Neural cell (in vitro differentiated cells): ENCODE data around the gene HIBADH.

Source experiments
- CTCF ChIP-seq: fragments of 450-650 bp; IDR thresholded peaks from 2 replicates; pipeline ENCODE4 v1.5.1; 2014; ENCODE audit warnings: antibody characterized with exemption, mild to moderate bottlenecking, moderate library complexity; ENCODE audit not compliant: poor library complexity, severe bottlenecking
- EP300 ChIP-seq: fragments of 450-650 bp; conservative IDR thresholded peaks from 2 replicates; pipeline ENCODE4 v1.6.1; 2014; ENCODE audit warnings: antibody characterized with exemption, mild to moderate bottlenecking, moderate library complexity; ENCODE audit not compliant: poor library complexity, severe bottlenecking
- EZH2 ChIP-seq: fragments of 200-600, 300-800 bp; shearing (Covaris generic), sonication (generic); IDR thresholded peaks from 2 replicates; pipeline ENCODE4 v1.6.1; 2014; ENCODE audit warnings: antibody characterized with exemption, low read length, borderline replicate concordance, mild to moderate bottlenecking; ENCODE audit not compliant: insufficient read depth, poor library complexity, severe bottlenecking
- MXI1 ChIP-seq: fragments of 450-650 bp; conservative IDR thresholded peaks from 2 replicates; pipeline ENCODE4 v1.6.1; 2014; ENCODE audit warnings: antibody characterized with exemption, mild to moderate bottlenecking; ENCODE audit not compliant: poor library complexity, severe bottlenecking
- POLR2AphosphoS5 ChIP-seq: IDR thresholded peaks from 2 replicates; pipeline ENCODE4 v1.6.1; 2012
- RAD21 ChIP-seq: fragments of 450-650 bp; conservative IDR thresholded peaks from 2 replicates; pipeline ENCODE4 v1.6.1; 2014; ENCODE audit warnings: antibody characterized with exemption, mild to moderate bottlenecking, moderate library complexity
- REST ChIP-seq: IDR thresholded peaks from 2 replicates; pipeline ENCODE4 v1.6.1; 2012; ENCODE audit warnings: borderline replicate concordance
- SMC3 ChIP-seq: fragments of 450-650 bp; conservative IDR thresholded peaks from 2 replicates; pipeline ENCODE4 v1.6.1; 2014; ENCODE audit warnings: antibody characterized with exemption, mild to moderate bottlenecking, moderate library complexity; ENCODE audit not compliant: poor library complexity
- TAF1 ChIP-seq: IDR thresholded peaks from 2 replicates; pipeline ENCODE4 v1.6.1; 2012; ENCODE audit warnings: low read depth

- TF ChIP-seq TAF1: no peak
- TF ChIP-seq CTCF: no peak
- TF ChIP-seq REST: no peak
- TF ChIP-seq SMC3: no peak
- TF ChIP-seq RAD21: no peak
- no peak for TF ChIP-seq MXI1
- TF ChIP-seq EZH2: no peak
- no peak for TF ChIP-seq EP300
- no peak for TF ChIP-seq POLR2AphosphoS5
Observed at GRCh38 chr7:27492224-27492623, 170.5 kb downstream of the HIBADH start.
